Measurements from ENCODE around the gene DPYSL3. TPM values are rescaled to one million over a fixed set of nuclear protein-coding genes. Genes with fewer than 3 reads are reported as not detected.

The DPYSL3 gene
- total RNA-seq, 1 experiment from 2014 or later: 24.8 TPM

DNA sequence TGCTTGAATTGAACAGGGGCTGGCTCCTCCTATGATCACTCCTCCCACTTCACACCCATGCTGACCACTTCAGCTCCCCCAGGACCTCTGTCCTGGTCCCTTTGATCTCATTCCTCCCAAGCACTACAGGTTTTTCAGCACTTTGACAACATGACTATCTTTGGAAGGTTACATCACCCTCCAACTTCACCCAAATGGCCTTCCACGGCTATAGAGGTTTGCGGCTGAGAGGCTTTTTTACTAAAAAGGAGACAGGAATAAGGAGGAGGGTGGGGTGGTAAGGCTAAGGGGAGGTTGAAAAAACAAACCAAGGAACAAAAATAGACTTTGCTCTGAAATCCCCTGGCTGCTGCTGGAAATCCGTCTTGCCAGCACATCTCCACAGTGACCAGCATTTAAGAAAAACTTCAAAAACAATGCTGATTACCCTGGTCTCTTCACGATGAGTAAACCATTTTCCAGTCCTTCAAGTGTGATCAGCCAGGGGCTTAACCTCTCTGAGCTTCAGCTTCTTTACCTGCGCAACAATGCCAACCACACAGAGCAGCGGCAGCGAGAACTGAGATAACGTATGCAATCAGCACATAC, 102.7 kb downstream of the DPYSL3 start:
- Histone ChIP-seq H3K27ac (ENCODE audit: low read depth, low read length, poor library complexity, severe bottlenecking) (no peak overlapping the region), H3K9me3 (ENCODE audit: low read depth, low read length, poor library complexity, severe bottlenecking) (no peaks in the 10 kb centered on the region), H3K27me3 (replicated peaks; ENCODE audit: insufficient read depth, low read depth, low read length, poor library complexity) (no peaks in the 10 kb centered on the region), H3K4me1 (ENCODE audit: insufficient read depth, low read length, poor library complexity, severe bottlenecking) (no peaks in the 10 kb centered on the region), H3K4me3 (ENCODE audit: low read depth, low read length, poor library complexity, severe bottlenecking) (no peak overlapping the region), H3K36me3 (ENCODE audit: insufficient read depth, low read length, poor library complexity, severe bottlenecking) (no peaks in the 10 kb centered on the region)
- CTCF ChIA-PET: no interaction called here
- no TSS peak for BruUV-seq (replicated peaks)
- intact Hi-C loops (cut with micrococcal nuclease; ENCODE audit: unreplicated experiment): no loop called here
- TF ChIP-seq EZH2 (IDR thresholded peaks at IDR 0.05; ENCODE audit: borderline replicate concordance, low read depth, low read length, poor library complexity, severe bottlenecking): no peak
- TF ChIP-seq, protein P1, sequence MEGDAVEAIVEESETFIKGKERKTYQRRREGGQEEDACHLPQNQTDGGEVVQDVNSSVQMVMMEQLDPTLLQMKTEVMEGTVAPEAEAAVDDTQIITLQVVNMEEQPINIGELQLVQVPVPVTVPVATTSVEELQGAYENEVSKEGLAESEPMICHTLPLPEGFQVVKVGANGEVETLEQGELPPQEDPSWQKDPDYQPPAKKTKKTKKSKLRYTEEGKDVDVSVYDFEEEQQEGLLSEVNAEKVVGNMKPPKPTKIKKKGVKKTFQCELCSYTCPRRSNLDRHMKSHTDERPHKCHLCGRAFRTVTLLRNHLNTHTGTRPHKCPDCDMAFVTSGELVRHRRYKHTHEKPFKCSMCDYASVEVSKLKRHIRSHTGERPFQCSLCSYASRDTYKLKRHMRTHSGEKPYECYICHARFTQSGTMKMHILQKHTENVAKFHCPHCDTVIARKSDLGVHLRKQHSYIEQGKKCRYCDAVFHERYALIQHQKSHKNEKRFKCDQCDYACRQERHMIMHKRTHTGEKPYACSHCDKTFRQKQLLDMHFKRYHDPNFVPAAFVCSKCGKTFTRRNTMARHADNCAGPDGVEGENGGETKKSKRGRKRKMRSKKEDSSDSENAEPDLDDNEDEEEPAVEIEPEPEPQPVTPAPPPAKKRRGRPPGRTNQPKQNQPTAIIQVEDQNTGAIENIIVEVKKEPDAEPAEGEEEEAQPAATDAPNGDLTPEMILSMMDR (conservative IDR thresholded peaks at IDR 0.05; ENCODE audit: low read depth, low read length): no peak
- POLR2A ChIA-PET (ENCODE audit: low non-redundant PET): no interaction called here
- no peak for DNase-seq (ENCODE audit: low spot score)

DNA sequence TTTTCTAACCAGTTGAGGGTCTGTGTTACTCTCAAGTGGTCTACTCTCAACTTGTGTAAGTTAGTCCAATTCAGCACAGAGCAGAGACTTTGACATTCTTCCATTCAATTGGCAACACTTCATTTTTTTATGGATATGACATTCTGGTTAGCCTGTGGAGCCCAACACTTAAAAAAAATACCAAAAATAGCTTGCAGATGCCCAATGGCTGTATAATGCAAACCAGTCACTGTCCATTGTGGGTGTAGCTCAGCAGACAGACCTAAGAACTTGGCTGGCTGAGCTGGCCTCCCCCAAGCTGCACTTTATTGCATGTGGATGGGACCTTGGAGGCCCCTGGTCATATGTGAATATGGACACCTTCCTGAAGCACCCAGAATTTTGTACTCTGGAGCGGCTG, 103.2 kb downstream of the DPYSL3 start:
- no peak overlapping the region for H3K4me3 ChIP-seq (ENCODE audit: low read depth, low read length, poor library complexity, severe bottlenecking)
- no peaks in the 10 kb centered on the region for H3K9me3 ChIP-seq (ENCODE audit: low read depth, low read length, poor library complexity, severe bottlenecking)
- no peak overlapping the region for H3K27ac ChIP-seq (ENCODE audit: low read depth, low read length, poor library complexity, severe bottlenecking)
- TF ChIP-seq, protein P1 (conservative IDR thresholded peaks at IDR 0.05; ENCODE audit: low read depth, low read length): no peak
- TF ChIP-seq EZH2 (IDR thresholded peaks at IDR 0.05; ENCODE audit: borderline replicate concordance, low read depth, low read length, poor library complexity, severe bottlenecking): no peak
- CTCF ChIA-PET: no interaction called here
- no peak for DNase-seq (ENCODE audit: low spot score)
- intact Hi-C loops (cut with micrococcal nuclease; ENCODE audit: unreplicated experiment): no loop called here
- no peaks in the 10 kb centered on the region for H3K27me3 ChIP-seq (replicated peaks; ENCODE audit: insufficient read depth, low read depth, low read length, poor library complexity)
- H3K36me3 ChIP-seq (ENCODE audit: insufficient read depth, low read length, poor library complexity, severe bottlenecking): no peaks in the 10 kb centered on the region
- POLR2A ChIA-PET (ENCODE audit: low non-redundant PET): no interaction called here
- H3K4me1 ChIP-seq (ENCODE audit: insufficient read depth, low read length, poor library complexity, severe bottlenecking): no peaks in the 10 kb centered on the region
- BruUV-seq (replicated peaks): no TSS peak

DNA sequence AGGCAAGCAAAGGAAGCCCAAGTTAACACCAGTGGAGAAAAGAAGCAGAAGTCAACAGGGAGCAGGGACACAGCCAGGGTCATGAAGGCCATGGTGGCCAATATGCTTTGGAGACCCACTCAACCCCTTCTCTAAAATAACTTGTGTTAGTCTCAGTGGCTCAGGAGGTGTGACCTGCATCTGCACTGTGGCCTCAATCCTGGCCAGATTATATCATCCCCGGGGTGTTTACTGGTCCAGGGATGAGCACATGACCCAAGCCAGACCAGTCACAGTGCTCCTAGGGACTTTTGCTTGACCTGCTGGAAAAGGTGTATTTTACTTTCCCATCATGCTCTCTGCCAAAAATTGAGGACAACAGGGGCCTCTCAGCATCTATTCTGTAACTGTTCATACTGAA, 105.2 kb downstream of the DPYSL3 start:
- ChIA-PET CTCF (no interaction called here), POLR2A (ENCODE audit: low non-redundant PET) (no interaction called here)
- H3K27me3 ChIP-seq (replicated peaks; ENCODE audit: insufficient read depth, low read depth, low read length, poor library complexity): no peaks in the 10 kb centered on the region
- no peaks in the 10 kb centered on the region for H3K9me3 ChIP-seq (ENCODE audit: low read depth, low read length, poor library complexity, severe bottlenecking)
- H3K27ac ChIP-seq (ENCODE audit: low read depth, low read length, poor library complexity, severe bottlenecking): no peak overlapping the region
- no TSS peak for BruUV-seq (replicated peaks)
- no peak for TF ChIP-seq EZH2 (IDR thresholded peaks at IDR 0.05; ENCODE audit: borderline replicate concordance, low read depth, low read length, poor library complexity, severe bottlenecking)
- TF ChIP-seq, protein P1 (conservative IDR thresholded peaks at IDR 0.05; ENCODE audit: low read depth, low read length): no peak
- H3K4me1 ChIP-seq (ENCODE audit: insufficient read depth, low read length, poor library complexity, severe bottlenecking): no peaks in the 10 kb centered on the region
- no peaks in the 10 kb centered on the region for H3K36me3 ChIP-seq (ENCODE audit: insufficient read depth, low read length, poor library complexity, severe bottlenecking)
- H3K4me3 ChIP-seq (ENCODE audit: low read depth, low read length, poor library complexity, severe bottlenecking): no peak overlapping the region
- DNase-seq (ENCODE audit: low spot score): no peak
- intact Hi-C loops (cut with micrococcal nuclease; ENCODE audit: unreplicated experiment): no loop called here
